Body of pancreas (tissue), 4 donors: ENCODE data around the gene CISD2.
"Not testable (repeated sequence)": the region's sequence is repeated elsewhere in the genome, so short reads cannot be mapped to it uniquely, and the experiment has no call there.

Experiments
- POLR2A ChIP-seq, 3 donors: fragments of 450-650 bp; IDR thresholded peaks; one replicate each; pipeline ENCODE4 v1.6.1; 2016; ENCODE audit warnings: antibody characterized with exemption in 3 of 3, mild to moderate bottlenecking in 2 of 3
- TF ChIP-seq, protein P1 (sequence below), 7 experiments: fragments of 450-650 bp in 4 of 7; fragments of 200-600 bp in 3 of 7; sonication (generic) in 3 of 7; IDR thresholded peaks; one replicate each; pipeline ENCODE4 v1.5.1; 2016 to 2019; ENCODE audit warnings: antibody characterized with exemption in 7 of 7

DNA sequence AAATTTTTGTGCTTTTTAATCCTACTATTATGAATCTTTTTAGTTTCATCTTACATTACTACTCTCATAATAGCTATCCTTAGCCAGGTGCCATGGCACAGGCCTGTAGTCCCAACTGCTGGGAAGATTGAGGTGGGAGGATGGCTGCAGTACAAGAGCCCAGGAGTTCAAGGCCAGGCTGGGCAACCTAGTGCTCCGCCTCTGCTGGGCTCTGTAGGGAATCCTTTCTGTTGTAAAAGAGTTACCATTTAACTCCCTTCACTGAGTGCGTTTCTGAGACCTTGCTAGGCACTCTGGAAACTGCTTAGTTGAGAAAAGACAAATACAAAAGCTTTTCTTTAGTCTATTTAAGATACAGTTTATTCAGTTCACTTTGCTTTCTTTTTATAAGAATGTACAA is 19.8 kb downstream of the CISD2 start:
- TF ChIP-seq, protein P1, sequence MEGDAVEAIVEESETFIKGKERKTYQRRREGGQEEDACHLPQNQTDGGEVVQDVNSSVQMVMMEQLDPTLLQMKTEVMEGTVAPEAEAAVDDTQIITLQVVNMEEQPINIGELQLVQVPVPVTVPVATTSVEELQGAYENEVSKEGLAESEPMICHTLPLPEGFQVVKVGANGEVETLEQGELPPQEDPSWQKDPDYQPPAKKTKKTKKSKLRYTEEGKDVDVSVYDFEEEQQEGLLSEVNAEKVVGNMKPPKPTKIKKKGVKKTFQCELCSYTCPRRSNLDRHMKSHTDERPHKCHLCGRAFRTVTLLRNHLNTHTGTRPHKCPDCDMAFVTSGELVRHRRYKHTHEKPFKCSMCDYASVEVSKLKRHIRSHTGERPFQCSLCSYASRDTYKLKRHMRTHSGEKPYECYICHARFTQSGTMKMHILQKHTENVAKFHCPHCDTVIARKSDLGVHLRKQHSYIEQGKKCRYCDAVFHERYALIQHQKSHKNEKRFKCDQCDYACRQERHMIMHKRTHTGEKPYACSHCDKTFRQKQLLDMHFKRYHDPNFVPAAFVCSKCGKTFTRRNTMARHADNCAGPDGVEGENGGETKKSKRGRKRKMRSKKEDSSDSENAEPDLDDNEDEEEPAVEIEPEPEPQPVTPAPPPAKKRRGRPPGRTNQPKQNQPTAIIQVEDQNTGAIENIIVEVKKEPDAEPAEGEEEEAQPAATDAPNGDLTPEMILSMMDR (IDR thresholded peaks at IDR 0.05), result not testable (repeated sequence)
- TF ChIP-seq POLR2A (IDR thresholded peaks at IDR 0.05), result not testable (repeated sequence)
